Hepatocyte (in vitro differentiated cells): ENCODE data around the gene SNTB2. TPM values are rescaled to one million over a fixed set of nuclear protein-coding genes. Genes with fewer than 3 reads are reported as not detected.

Source experiments
- DNase-seq: peaks from one replicate; pipeline ENCODE4 v3.0.0-alpha.2; 2016; ENCODE audit warnings: low spot score
- H2AFZ ChIP-seq: fragments of 200-600 bp; sonication (generic); 2 replicates; pipeline ENCODE4 v1.6.0; 2016; ENCODE audit warnings: antibody characterized with exemption, mild to moderate bottlenecking
- H3K27ac ChIP-seq: fragments of 200-600 bp; sonication (generic); 2 replicates; pipeline ENCODE4 v1.5.1; 2016; ENCODE audit warnings: mild to moderate bottlenecking
- H3K27me3 ChIP-seq: fragments of 200-600 bp; sonication (generic); 2 replicates; pipeline ENCODE4 v1.6.1; 2016
- H3K36me3 ChIP-seq: fragments of 200-600 bp; sonication (generic); replicated peaks from 2 replicates; pipeline ENCODE4 v1.5.1; 2016; ENCODE audit warnings: low read depth; ENCODE audit not compliant: insufficient read depth
- H3K4me1 ChIP-seq: fragments of 200-600 bp; sonication (generic); 2 replicates; pipeline ENCODE4 v1.5.1; 2016; ENCODE audit warnings: mild to moderate bottlenecking, moderate library complexity; ENCODE audit not compliant: insufficient read depth
- H3K4me2 ChIP-seq: fragments of 200-600 bp; sonication (generic); 2 replicates; pipeline ENCODE4 v1.6.0; 2016
- H3K4me3 ChIP-seq: fragments of 200-600 bp; sonication (generic); 2 replicates; pipeline ENCODE4 v1.5.1; 2016; ENCODE audit warnings: mild to moderate bottlenecking
- H3K79me2 ChIP-seq: fragments of 200-600 bp; sonication (generic); 2 replicates; pipeline ENCODE4 v1.6.0; 2017; ENCODE audit warnings: mild to moderate bottlenecking
- H3K9me2 ChIP-seq: fragments of 200-600 bp; sonication (generic); replicated peaks from 2 replicates; pipeline ENCODE4 v1.6.0; 2017; ENCODE audit warnings: mild to moderate bottlenecking; ENCODE audit not compliant: insufficient read depth
- H3K9me3 ChIP-seq: fragments of 200-600 bp; sonication (generic); 2 replicates; pipeline ENCODE4 v1.5.1; 2016; ENCODE audit warnings: low read depth, mild to moderate bottlenecking
- H4K20me1 ChIP-seq: fragments of 200-600 bp; sonication (generic); 2 replicates; pipeline ENCODE4 v1.6.0; 2016; ENCODE audit warnings: mild to moderate bottlenecking; ENCODE audit not compliant: insufficient read depth, poor library complexity, severe bottlenecking
- EZH2 ChIP-seq: fragments of 200-600 bp; sonication (generic); IDR thresholded peaks from 2 replicates; pipeline ENCODE4 v1.6.1; 2016; ENCODE audit warnings: antibody characterized with exemption, mild to moderate bottlenecking, borderline replicate concordance
- EZH2phosphoT487 ChIP-seq: fragments of 200-600 bp; sonication (generic); IDR thresholded peaks from one replicate; pipeline ENCODE4 v1.6.1; 2018; ENCODE audit warnings: antibody characterized with exemption, mild to moderate bottlenecking, low read depth, moderate library complexity; ENCODE audit not compliant: unreplicated experiment, severe bottlenecking
- WGBS: methylation state at CpG from one replicate; pipeline ENCODE4 v1.1.6; 2016; ENCODE audit warnings: low lambda C conversion rate; ENCODE audit errors: missing lambda C conversion rate; 5-methylcytosine and 5-hydroxymethylcytosine counted together
- polyA plus RNA-seq: library from polyadenylated mRNA; unstranded; fragments of >200 nt; fragmentation: Nextera tagmentation; extraction: Ambion mirVana; gene quantifications from 2 replicates; pipeline ENCODE4 v1.2.1, GENCODE V29; 2016
- total RNA-seq: library from RNA; depleted of rRNA; stranded (reverse); fragments of >200 nt; gene quantifications from 2 replicates; pipeline ENCODE4 v1.2.3, GENCODE V29; 2014
- TF ChIP-seq, protein P1 (sequence below): fragments of 200-600 bp; sonication (generic); IDR thresholded peaks from 2 replicates; pipeline ENCODE4 v1.5.1; 2016; ENCODE audit warnings: antibody characterized with exemption, mild to moderate bottlenecking; ENCODE audit not compliant: poor library complexity

The SNTB2 gene
- total and polyA plus RNA-seq, 2 experiments from 2014 or later: 21.5 to 36.7 TPM

DNA sequence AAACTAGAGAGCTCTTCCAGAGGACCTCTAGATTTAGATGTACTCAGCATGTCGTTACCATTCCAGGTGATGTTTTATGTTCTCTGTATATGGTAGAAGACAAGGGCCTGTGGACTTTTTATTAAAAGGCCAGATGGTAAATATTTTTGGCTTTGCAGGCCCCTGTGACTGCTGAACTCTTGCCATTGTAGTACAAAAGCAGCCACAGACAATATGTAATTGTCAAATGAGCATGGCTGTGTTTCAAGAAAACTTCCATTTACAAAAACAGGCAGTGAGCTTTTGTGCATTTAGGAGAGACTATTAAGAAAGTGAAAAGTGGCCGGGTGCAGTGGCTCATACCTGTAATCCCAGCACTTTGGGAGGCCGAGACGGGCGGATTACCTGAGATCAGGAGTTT lies 157.2 kb downstream of the SNTB2 start:
- Histone ChIP-seq H2AFZ (no peak overlapping the region), H3K9me3 (no peaks in the 10 kb centered on the region), H3K9me2 (no peaks in the 10 kb centered on the region), H3K27me3 (no peaks in the 10 kb centered on the region), H3K4me3 (no peak overlapping the region), H3K27ac (no peak overlapping the region), H4K20me1 (no peaks in the 10 kb centered on the region), H3K79me2 (peaks cover 28% of the 10 kb centered on the region), H3K4me2 (no peak overlapping the region), H3K4me1 (peaks cover 9% of the 10 kb centered on the region), H3K36me3 (no peaks in the 10 kb centered on the region)
- 97% methylated on average over 5 of the region's 5 CpGs for WGBS
- TF ChIP-seq EZH2 (no peak), EZH2phosphoT487 (no peak)
- TF ChIP-seq, protein P1, sequence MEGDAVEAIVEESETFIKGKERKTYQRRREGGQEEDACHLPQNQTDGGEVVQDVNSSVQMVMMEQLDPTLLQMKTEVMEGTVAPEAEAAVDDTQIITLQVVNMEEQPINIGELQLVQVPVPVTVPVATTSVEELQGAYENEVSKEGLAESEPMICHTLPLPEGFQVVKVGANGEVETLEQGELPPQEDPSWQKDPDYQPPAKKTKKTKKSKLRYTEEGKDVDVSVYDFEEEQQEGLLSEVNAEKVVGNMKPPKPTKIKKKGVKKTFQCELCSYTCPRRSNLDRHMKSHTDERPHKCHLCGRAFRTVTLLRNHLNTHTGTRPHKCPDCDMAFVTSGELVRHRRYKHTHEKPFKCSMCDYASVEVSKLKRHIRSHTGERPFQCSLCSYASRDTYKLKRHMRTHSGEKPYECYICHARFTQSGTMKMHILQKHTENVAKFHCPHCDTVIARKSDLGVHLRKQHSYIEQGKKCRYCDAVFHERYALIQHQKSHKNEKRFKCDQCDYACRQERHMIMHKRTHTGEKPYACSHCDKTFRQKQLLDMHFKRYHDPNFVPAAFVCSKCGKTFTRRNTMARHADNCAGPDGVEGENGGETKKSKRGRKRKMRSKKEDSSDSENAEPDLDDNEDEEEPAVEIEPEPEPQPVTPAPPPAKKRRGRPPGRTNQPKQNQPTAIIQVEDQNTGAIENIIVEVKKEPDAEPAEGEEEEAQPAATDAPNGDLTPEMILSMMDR: no peak
- DNase-seq: no peak

- Histone ChIP-seq H4K20me1 (no peaks in the 10 kb centered on the region), H3K9me2 (no peaks in the 10 kb centered on the region), H3K4me1 (peaks cover 2% of the 10 kb centered on the region), H3K27ac (no peak overlapping the region), H3K27me3 (no peaks in the 10 kb centered on the region), H2AFZ (no peak overlapping the region), H3K9me3 (no peaks in the 10 kb centered on the region), H3K36me3 (no peaks in the 10 kb centered on the region), H3K4me2 (no peak overlapping the region), H3K4me3 (no peak overlapping the region), H3K79me2 (peaks cover 18% of the 10 kb centered on the region)
- TF ChIP-seq, protein P1: no peak
- TF ChIP-seq EZH2 (no peak), EZH2phosphoT487 (no peak)
- whole genome bisulfite sequencing: 94% methylated on average over 4 of the region's 4 CpGs
- no peak for DNase-seq
These were observed 159.0 kb downstream of the SNTB2 start for GRCh38 chr16:69345923-69346322.

DNA sequence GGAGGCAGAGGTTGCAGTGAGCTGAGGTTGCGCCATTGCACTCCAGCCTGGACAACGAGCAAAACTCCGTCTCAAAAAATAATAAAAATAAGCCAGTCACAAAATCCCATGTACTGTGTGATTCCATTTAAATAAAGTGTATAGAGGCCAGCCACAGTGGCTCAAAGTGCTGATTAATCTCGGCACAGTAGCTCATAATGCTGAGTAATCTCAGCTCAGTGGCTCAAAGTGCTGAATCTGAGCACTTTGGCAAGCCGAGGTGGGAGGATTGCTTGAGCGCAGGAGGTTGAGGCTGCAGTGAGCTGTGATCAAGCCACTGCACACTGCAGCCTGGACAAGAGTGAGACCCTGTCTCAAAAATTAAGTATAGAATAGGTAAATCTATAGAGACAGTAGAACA lies 159.7 kb downstream of the SNTB2 start:
- no peak overlapping the region for H3K4me3 ChIP-seq
- H3K9me3 ChIP-seq: no peaks in the 10 kb centered on the region
- H3K27ac ChIP-seq: no peak overlapping the region
- no peak overlapping the region for H2AFZ ChIP-seq
- WGBS: 88% methylated on average over 6 of the region's 6 CpGs
- H3K9me2 ChIP-seq: no peaks in the 10 kb centered on the region
- no peak for DNase-seq
- H4K20me1 ChIP-seq: no peaks in the 10 kb centered on the region
- no peak overlapping the region for H3K4me2 ChIP-seq
- H3K79me2 ChIP-seq: peaks cover 11% of the 10 kb centered on the region
- no peaks in the 10 kb centered on the region for H3K27me3 ChIP-seq
- no peaks in the 10 kb centered on the region for H3K4me1 ChIP-seq
- TF ChIP-seq, protein P1: no peak
- TF ChIP-seq EZH2: no peak
- TF ChIP-seq EZH2phosphoT487: no peak
- no peaks in the 10 kb centered on the region for H3K36me3 ChIP-seq

GRCh38 chr16:69348222-69348621 lies 161.3 kb downstream of the SNTB2 start:
- no peaks in the 10 kb centered on the region for H3K79me2 ChIP-seq
- no peaks in the 10 kb centered on the region for H4K20me1 ChIP-seq
- no peak overlapping the region for H3K27ac ChIP-seq
- WGBS: 91% methylated on average over 1 of the region's 6 CpGs
- H3K4me3 ChIP-seq: no peak overlapping the region
- TF ChIP-seq EZH2 (no peak), EZH2phosphoT487 (no peak)
- TF ChIP-seq, protein P1: no peak
- no peaks in the 10 kb centered on the region for H3K9me3 ChIP-seq
- no peaks in the 10 kb centered on the region for H3K9me2 ChIP-seq
- no peak overlapping the region for H2AFZ ChIP-seq
- no peak for DNase-seq
- H3K36me3 ChIP-seq: no peaks in the 10 kb centered on the region
- H3K4me2 ChIP-seq: no peak overlapping the region
- no peaks in the 10 kb centered on the region for H3K27me3 ChIP-seq
- no peaks in the 10 kb centered on the region for H3K4me1 ChIP-seq
